Nephron progenitor cell (in vitro differentiated cells): ENCODE data around the gene ZNF784.
A peak's percentile ranks its signal among the peaks of the same experiment; 100 is the strongest.

Experiments used
- DNase-seq: peaks from one replicate; pipeline ENCODE4 v3.0.0; 2021
- H3K27ac Mint-ChIP-seq: 2 replicates; pipeline ENCODE4 v1.8.0; 2021; ENCODE audit warnings: mild to moderate bottlenecking, moderate library complexity, mixed read lengths
- H3K27me3 Mint-ChIP-seq: 2 replicates; pipeline ENCODE4 v1.8.0; 2021; ENCODE audit warnings: mild to moderate bottlenecking, low read depth, mixed read lengths; ENCODE audit not compliant: poor library complexity
- H3K36me3 Mint-ChIP-seq: 2 replicates; pipeline ENCODE4 v1.8.0; 2021; ENCODE audit warnings: low read depth, mixed read lengths
- H3K4me1 Mint-ChIP-seq: 2 replicates; pipeline ENCODE4 v1.8.0; 2021; ENCODE audit warnings: mixed read lengths
- H3K4me3 Mint-ChIP-seq: 2 replicates; pipeline ENCODE4 v1.8.0; 2021; ENCODE audit warnings: mild to moderate bottlenecking, moderate library complexity, mixed read lengths
- H3K9me3 Mint-ChIP-seq: 2 replicates; pipeline ENCODE4 v1.8.0; 2021; ENCODE audit warnings: mild to moderate bottlenecking, moderate library complexity, mixed read lengths
- CTCF ChIP-seq: fragments of 200-600 bp; sonication (generic); IDR thresholded peaks from 2 replicates; pipeline ENCODE4 v1.5.0; 2021; ENCODE audit warnings: antibody characterized with exemption

The ZNF784 gene

GRCh38 chr19:55643003-55643886 is 18.9 kb upstream of the ZNF784 start, which contains the start of gene ZNF581:
ZNF581 (plus strand) TSS chr19:55643649; CDS start chr19:55644572, 923 bp downstream.
- H3K9me3 Mint-ChIP-seq, result no peaks in the 10 kb centered on the region

GRCh38 chr19:55642153-55643002 is 18.0 kb upstream of the ZNF784 start:
- Mint-ChIP-seq H3K27ac (peak overlapping the region; percentile 77), H3K4me1 (peaks cover 66% of the 10 kb centered on the region), H3K4me3 (peak overlapping the region; percentile 95), H3K27me3 (no peaks in the 10 kb centered on the region), H3K36me3 (peaks cover 26% of the 10 kb centered on the region), H3K9me3 (no peaks in the 10 kb centered on the region)
- DNase-seq, result peak; percentile 47
- no peak for TF ChIP-seq CTCF

More at GRCh38 chr19:55643003-55643886, 18.9 kb upstream of the ZNF784 start, which contains the start of gene ZNF581:
- peaks cover 19% of the 10 kb centered on the region for H3K36me3 Mint-ChIP-seq
- no peaks in the 10 kb centered on the region for H3K27me3 Mint-ChIP-seq
- peak; percentile 75 for DNase-seq
- H3K4me1 Mint-ChIP-seq, result peaks cover 63% of the 10 kb centered on the region
- TF ChIP-seq CTCF, result no peak
- H3K27ac Mint-ChIP-seq, result peak within 1 kb of the TSS; percentile 94
- H3K4me3 Mint-ChIP-seq, result peak within 1 kb of the TSS; percentile 95

GRCh38 chr19:55641426-55642152 is 17.2 kb upstream of the ZNF784 start:
- H3K9me3 Mint-ChIP-seq, result no peaks in the 10 kb centered on the region
- H3K4me3 Mint-ChIP-seq, result peak overlapping the region; percentile 95
- peaks cover 67% of the 10 kb centered on the region for H3K4me1 Mint-ChIP-seq
- no peaks in the 10 kb centered on the region for H3K27me3 Mint-ChIP-seq
- TF ChIP-seq CTCF, result no peak
- H3K36me3 Mint-ChIP-seq, result peaks cover 19% of the 10 kb centered on the region
- no peak for DNase-seq
- H3K27ac Mint-ChIP-seq, result peak overlapping the region; percentile 86

GRCh38 chr19:55640577-55641425 is 16.4 kb upstream of the ZNF784 start, which contains the start of gene ZNF580:
ZNF580 (plus strand) TSS chr19:55641002; CDS start chr19:55642509, 1,507 bp downstream.
- no peak for TF ChIP-seq CTCF
- Mint-ChIP-seq H3K27me3 (peaks cover under 1% of the 10 kb centered on the region), H3K4me3 (peak within 1 kb of the TSS; percentile 95), H3K4me1 (peaks cover 75% of the 10 kb centered on the region), H3K27ac (peak within 1 kb of the TSS; percentile 92), H3K36me3 (peaks cover 19% of the 10 kb centered on the region), H3K9me3 (no peaks in the 10 kb centered on the region)
- peak; percentile 75 for DNase-seq
